Parathyroid adenoma (tissue), 2 donors: ENCODE data around the gene IFIT2.
"Not testable (repeated sequence)": the region's sequence is repeated elsewhere in the genome, so short reads cannot be mapped to it uniquely, and the experiment has no call there.

Source experiments
- H2AFZ ChIP-seq: fragments of 300-600 bp; sonication (generic); one replicate; pipeline ENCODE4 v1.7.0; 2017; ENCODE audit warnings: antibody characterized with exemption, mild to moderate bottlenecking
- H3K27ac ChIP-seq: fragments of 300-600 bp; sonication (generic); one replicate; pipeline ENCODE4 v1.7.0; 2017
- H3K27me3 ChIP-seq: fragments of 300-600 bp; sonication (generic); one replicate; pipeline ENCODE4 v1.7.0; 2017; ENCODE audit warnings: low read length; ENCODE audit not compliant: control insufficient read depth, insufficient read depth
- H3K36me3 ChIP-seq: fragments of 300-600 bp; sonication (generic); one replicate; pipeline ENCODE4 v1.7.0; 2017; ENCODE audit warnings: low read length; ENCODE audit not compliant: control insufficient read depth, insufficient read depth
- H3K4me1 ChIP-seq: fragments of 300-600 bp; sonication (generic); one replicate; pipeline ENCODE4 v1.7.0; 2017; ENCODE audit warnings: control low read depth
- H3K4me2 ChIP-seq: fragments of 300-600 bp; sonication (generic); one replicate; pipeline ENCODE4 v1.7.0; 2017; ENCODE audit warnings: low read length
- H3K4me3 ChIP-seq: fragments of 300-600 bp; sonication (generic); one replicate; pipeline ENCODE4 v1.7.0; 2017; ENCODE audit warnings: low read depth, low read length
- H3K79me2 ChIP-seq: fragments of 300-600 bp; sonication (generic); one replicate; pipeline ENCODE4 v1.7.0; 2017; ENCODE audit warnings: control low read depth
- H3K9ac ChIP-seq: fragments of 300-600 bp; sonication (generic); one replicate; pipeline ENCODE4 v1.7.0; 2017; ENCODE audit warnings: mild to moderate bottlenecking
- H3K9me3 ChIP-seq: fragments of 300-600 bp; sonication (generic); one replicate; pipeline ENCODE4 v1.7.0; 2017; ENCODE audit warnings: low read length; ENCODE audit not compliant: control insufficient read depth
- CTCF ChIP-seq: fragments of 300-600 bp; sonication (generic); IDR thresholded peaks from one replicate; pipeline ENCODE4 v1.7.0; 2017; ENCODE audit warnings: antibody characterized with exemption, mild to moderate bottlenecking
- donor health status: primary hyperparathyroidism.

The IFIT2 gene

GRCh38 chr10:89301721-89302445, at the start of gene IFIT2:
IFIT2 (plus strand) TSS chr10:89302046; CDS start chr10:89302124, 78 bp downstream.
- H3K79me2 ChIP-seq = no peaks in the 10 kb centered on the region
- H3K27ac ChIP-seq = peak within 1 kb of the TSS; percentile 86
- H3K9me3 ChIP-seq = no peaks in the 10 kb centered on the region
- H3K4me1 ChIP-seq = peaks cover 13% of the 10 kb centered on the region
- no peaks in the 10 kb centered on the region for H3K27me3 ChIP-seq
- peak within 1 kb of the TSS; percentile 61 for H3K4me3 ChIP-seq
- H3K4me2 ChIP-seq = peak within 1 kb of the TSS; percentile 69
- peak within 1 kb of the TSS; percentile 3 for H3K9ac ChIP-seq
- no peaks in the 10 kb centered on the region for H3K36me3 ChIP-seq
- peak within 1 kb of the TSS; percentile 83 for H2AFZ ChIP-seq
- no peak for TF ChIP-seq CTCF

GRCh38 chr10:89252225-89252585, 49.6 kb upstream of the IFIT2 start:
- TF ChIP-seq CTCF = no peak
- Histone ChIP-seq H3K27me3 (no peaks in the 10 kb centered on the region), H3K27ac (no peak overlapping the region), H3K79me2 (peaks cover 2% of the 10 kb centered on the region), H3K4me2 (peak overlapping the region; percentile 67), H2AFZ (peak overlapping the region; percentile 87), H3K9ac (no peak overlapping the region), H3K4me3 (no peak overlapping the region), H3K9me3 (no peaks in the 10 kb centered on the region), H3K36me3 (no peaks in the 10 kb centered on the region), H3K4me1 (no peaks in the 10 kb centered on the region)

- not testable (repeated sequence) for H3K36me3 ChIP-seq, H3K27me3 ChIP-seq, H3K4me1 ChIP-seq, H3K9me3 ChIP-seq, H3K4me3 ChIP-seq, H3K27ac ChIP-seq, H3K4me2 ChIP-seq, H3K9ac ChIP-seq, H3K79me2 ChIP-seq, H2AFZ ChIP-seq
These were observed 46.7 kb upstream of the IFIT2 start for GRCh38 chr10:89255091-89255579.

GRCh38 chr10:89255793-89256192, 46.1 kb upstream of the IFIT2 start:
- no peaks in the 10 kb centered on the region for H3K27me3 ChIP-seq
- H3K36me3 ChIP-seq = no peaks in the 10 kb centered on the region
- H3K4me1 ChIP-seq = peaks cover 5% of the 10 kb centered on the region
- no peak overlapping the region for H3K4me2 ChIP-seq
- H3K79me2 ChIP-seq = peaks cover 2% of the 10 kb centered on the region
- H2AFZ ChIP-seq = no peak overlapping the region
- no peak overlapping the region for H3K4me3 ChIP-seq
- no peak for TF ChIP-seq CTCF
- H3K9me3 ChIP-seq = no peaks in the 10 kb centered on the region
- no peak overlapping the region for H3K27ac ChIP-seq
- H3K9ac ChIP-seq = no peak overlapping the region

GRCh38 chr10:89256340-89256739, 45.5 kb upstream of the IFIT2 start:
- Histone ChIP-seq H3K9me3 (no peaks in the 10 kb centered on the region), H3K4me3 (no peak overlapping the region), H3K36me3 (no peaks in the 10 kb centered on the region), H3K27ac (no peak overlapping the region), H3K27me3 (no peaks in the 10 kb centered on the region), H3K9ac (no peak overlapping the region), H2AFZ (no peak overlapping the region), H3K4me2 (no peak overlapping the region), H3K79me2 (no peaks in the 10 kb centered on the region), H3K4me1 (peaks cover 6% of the 10 kb centered on the region)
- TF ChIP-seq CTCF = no peak
